Spleen (tissue), 11 donors: ENCODE results near the gene PDE6C. TPM values are rescaled to one million over a fixed set of nuclear protein-coding genes. Genes with fewer than 3 reads are reported as not detected.

Source experiments
- DNase-seq: peaks from one replicate; pipeline ENCODE4 v3.0.0-alpha.2; 2020
- H3K27ac ChIP-seq, 8 donors: fragments of 200-600 bp; sonication (generic) in 7 of 8; 1 replicate in 4 of 8; 2 replicates in 4 of 8; pipeline versions ENCODE4 v1.5.0 to v1.8.0; 2016 to 2021; ENCODE audit warnings: inconsistent platforms in 4 of 8, mild to moderate bottlenecking in 4 of 8, moderate library complexity in 1 of 8
- H3K27me3 ChIP-seq, 7 donors: fragments of 200-600 bp; sonication (generic) in 6 of 7; replicated peaks in 1 of 7; 1 replicate in 4 of 7; 2 replicates in 3 of 7; pipeline versions ENCODE4 v1.5.0 to v1.8.0; 2016 to 2021; ENCODE audit warnings: inconsistent platforms in 3 of 7, mild to moderate bottlenecking in 1 of 7
- H3K36me3 ChIP-seq, 6 donors: fragments of 200-600 bp; sonication (generic) in 5 of 6; 1 replicate in 4 of 6; 2 replicates in 2 of 6; pipeline versions ENCODE4 v1.5.0 to v1.8.0; 2016 to 2021; ENCODE audit warnings: inconsistent platforms in 2 of 6
- H3K4me1 ChIP-seq, 6 donors: fragments of 200-600 bp; sonication (generic) in 5 of 6; 1 replicate in 3 of 6; 2 replicates in 3 of 6; pipeline versions ENCODE4 v1.5.0 to v1.8.0; 2016 to 2021; ENCODE audit warnings: inconsistent platforms in 3 of 6
- H3K4me3 ChIP-seq, 8 donors: fragments of 200-600 bp; sonication (generic) in 7 of 8; 1 replicate in 4 of 8; 2 replicates in 4 of 8; pipeline versions ENCODE4 v1.5.0 to v1.8.0; 2016 to 2021; ENCODE audit warnings: inconsistent platforms in 4 of 8, mild to moderate bottlenecking in 4 of 8, moderate library complexity in 2 of 8
- H3K9me3 ChIP-seq, 8 donors: fragments of 200-600 bp; sonication (generic) in 7 of 8; 1 replicate in 4 of 8; 2 replicates in 4 of 8; pipeline versions ENCODE4 v1.5.0 to v1.8.0; 2016 to 2021; ENCODE audit warnings: inconsistent platforms in 4 of 8
- CTCF ChIP-seq, 11 experiments: fragments of 200-600 bp in 7 of 11; fragments of 450-650 bp in 4 of 11; sonication (generic) in 4 of 11; IDR thresholded peaks in 8 of 11; conservative IDR thresholded peaks in 3 of 11; 1 replicate in 7 of 11; 2 replicates in 4 of 11; pipeline versions ENCODE4 v1.4.0 to v1.8.0; 2016 to 2021; ENCODE audit warnings: antibody characterized with exemption in 11 of 11, inconsistent platforms in 4 of 11, mild to moderate bottlenecking in 1 of 11
- POLR2A ChIP-seq, 3 donors: fragments of 450-650 bp; IDR thresholded peaks; one replicate each; pipeline ENCODE4 v1.5.1; 2017; ENCODE audit warnings: antibody characterized with exemption in 3 of 3, mild to moderate bottlenecking in 1 of 3
- POLR2AphosphoS5 ChIP-seq, 3 donors: sonication (generic); formaldehyde crosslinking; IDR thresholded peaks; one replicate each; pipeline ENCODE4 v1.5.1; 2017; ENCODE audit warnings: antibody characterized with exemption in 3 of 3
- WGBS, 5 donors: extraction: QIAGEN DNeasy Blood & Tissue Kit in 3 of 5; methylation state at CpG; one replicate each; pipeline versions ENCODE4 v1.1.5 to v1.1.7; 2013 to 2018; 5-methylcytosine and 5-hydroxymethylcytosine counted together
- intact Hi-C: fragments of 100-400 bp; cut with DNase I; formaldehyde crosslinking; loops from one replicate; pipeline ENCODE4 v1.15.0; 2023; ENCODE audit warnings: low total_unique reads
- polyA plus RNA-seq, 3 donors: library from polyadenylated mRNA; stranded (reverse); fragments of 200-250 nt; gene quantifications; one replicate each; pipeline ENCODE4 v1.2.1, GENCODE V29; 2013
- total RNA-seq, 7 donors: library from RNA; depleted of rRNA in 3 of 7; stranded (reverse); fragments of >200 nt in 3 of 7; fragmentation: NEBNext Ultra II Directional in 4 of 7; extraction: Animal tissue kit (Norgen Biotek cat#: 25700) in 4 of 7; gene quantifications; one replicate each; pipeline versions ENCODE4 v1.1.0 to v1.2.1, GENCODE V29; 2016 to 2021
- donor health status: healthy with polysubstance abuse.
- donor health status: DM: no; HTN: no; CAD: no; lungs with moderate emphysema.
- donor health status: DM: no; HTN: no; CAD: no.
- donor health status: Bipolar disorder and iron deficiency.
- donor health status: healthy.
- donor health status: DM: no; HTN: no; CAD: no.
- donor health status: DM: yes; HTN: yes; CAD: no.

Gene PDE6C
- total and polyA plus RNA-seq, 10 donors, result not detected

GRCh38 chr10:93590638-93591037 lies 21.7 kb upstream of the PDE6C start:
- no peak for DNase-seq
- Histone ChIP-seq H3K4me1 (peaks cover 0 to 12% (median 2%) of the 10 kb centered on the region in 6 donors), H3K4me3 (no peak overlapping the region), H3K9me3 (no peaks in the 10 kb centered on the region), H3K27ac (no peak overlapping the region), H3K27me3 (peaks cover 0 to 55% (median 3%) of the 10 kb centered on the region in 7 donors), H3K36me3 (no peaks in the 10 kb centered on the region)
- TF ChIP-seq POLR2AphosphoS5 (IDR thresholded peaks at IDR 0.05) (no peak), POLR2A (IDR thresholded peaks at IDR 0.05) (no peak), CTCF (IDR thresholded peaks at IDR 0.05 in 8 of 11, conservative IDR thresholded peaks at IDR 0.05 in 3 of 11) (no peak)
- 89 to 96% (median 93%) methylated on average over 7 of the region's 7 CpGs for WGBS, 5 donors
- intact Hi-C loops, result no loop called here

- H3K4me1 ChIP-seq, result peaks cover 0 to 12% (median 2%) of the 10 kb centered on the region in 6 donors
- H3K27ac ChIP-seq, result no peak overlapping the region
- H3K36me3 ChIP-seq, result no peaks in the 10 kb centered on the region
- TF ChIP-seq POLR2AphosphoS5 (IDR thresholded peaks at IDR 0.05) (no peak), POLR2A (IDR thresholded peaks at IDR 0.05) (no peak), CTCF (IDR thresholded peaks at IDR 0.05 in 8 of 11, conservative IDR thresholded peaks at IDR 0.05 in 3 of 11) (no peak)
- H3K9me3 ChIP-seq, result no peaks in the 10 kb centered on the region
- peaks cover 0 to 51% (median 3%) of the 10 kb centered on the region in 7 donors for H3K27me3 ChIP-seq
- intact Hi-C loops, result no loop called here
- WGBS, 5 donors, result 68 to 78% (median 73%) methylated on average over 8 of the region's 8 CpGs
- H3K4me3 ChIP-seq, result no peak overlapping the region
- DNase-seq, result no peak
These were observed 21.1 kb upstream of the PDE6C start for GRCh38 chr10:93591065-93591808.

GRCh38 chr10:93593254-93593653 lies 19.1 kb upstream of the PDE6C start:
- no peak for DNase-seq
- TF ChIP-seq POLR2A (IDR thresholded peaks at IDR 0.05) (no peak), CTCF (IDR thresholded peaks at IDR 0.05 in 8 of 11, conservative IDR thresholded peaks at IDR 0.05 in 3 of 11) (no peak)
- Histone ChIP-seq H3K36me3 (no peaks in the 10 kb centered on the region), H3K4me3 (no peak overlapping the region), H3K4me1 (peaks cover 0 to 12% (median 2%) of the 10 kb centered on the region in 6 donors), H3K9me3 (no peaks in the 10 kb centered on the region), H3K27ac (no peak overlapping the region), H3K27me3 (peaks cover 0 to 43% (median 3%) of the 10 kb centered on the region in 7 donors)
- WGBS, 5 donors, result 87 to 98% (median 92%) methylated on average over 4 of the region's 4 CpGs
- intact Hi-C loops, result no loop called here

- intact Hi-C loops, result no loop called here
- Histone ChIP-seq H3K4me1 (peaks cover 0 to 12% (median 2%) of the 10 kb centered on the region in 6 donors), H3K9me3 (no peaks in the 10 kb centered on the region), H3K36me3 (no peaks in the 10 kb centered on the region), H3K4me3 (no peak overlapping the region), H3K27me3 (peaks cover 0 to 38% (median 3%) of the 10 kb centered on the region in 7 donors), H3K27ac (no peak overlapping the region)
- no peak for DNase-seq
- WGBS, 5 donors, result 90 to 95% (median 92%) methylated on average over 18 of the region's 18 CpGs
- no peak for TF ChIP-seq CTCF (IDR thresholded peaks at IDR 0.05 in 8 of 11, conservative IDR thresholded peaks at IDR 0.05 in 3 of 11)
- TF ChIP-seq POLR2A (IDR thresholded peaks at IDR 0.05), result no peak
These were observed 18.6 kb upstream of the PDE6C start for GRCh38 chr10:93593749-93594148.
